ENCODE measurements around the gene CKAP2.
A peak's percentile ranks its signal among the peaks of the same experiment; 100 is the strongest.
"Not testable (repeated sequence)": the region's sequence is repeated elsewhere in the genome, so short reads cannot be mapped to it uniquely, and the experiment has no call there.

Gene CKAP2

GRCh38 chr13:52511598-52511997, 56.3 kb downstream of the CKAP2 start:
- not testable (repeated sequence) for H3K4me3 ChIP-seq (ENCODE audit: low read depth, low read length); DNase-seq (ENCODE audit: low read depth)

- DNase-seq (ENCODE audit: low read depth): peak; percentile 89
- not testable (repeated sequence) for H3K4me3 ChIP-seq (ENCODE audit: low read depth, low read length)
Observed at GRCh38 chr13:52513957-52514596, 58.8 kb downstream of the CKAP2 start.

- DNase-seq (ENCODE audit: low read depth); H3K4me3 ChIP-seq (ENCODE audit: low read depth, low read length): not testable (repeated sequence)
Observed at GRCh38 chr13:52523323-52523722, 68.0 kb downstream of the CKAP2 start.

Data from NB4 (cell line).